Breast epithelium (tissue), 4 donors: ENCODE data around the gene TANGO6. TPM values are rescaled to one million over a fixed set of nuclear protein-coding genes. Genes with fewer than 3 reads are reported as not detected.

Experiments
- DNase-seq, 2 donors: peaks; one replicate each; pipeline ENCODE4 v3.0.0-alpha.2; 2019; ENCODE audit warnings: low spot score in 2 of 2
- H3K27ac ChIP-seq, 2 donors: fragments of 200-600 bp; sonication (generic) in 1 of 2; one replicate each; pipeline ENCODE4 v1.5.1; 2016 to 2019; ENCODE audit warnings: mild to moderate bottlenecking in 1 of 2
- H3K27me3 ChIP-seq, 2 donors: fragments of 200-600 bp; sonication (generic) in 1 of 2; one replicate each; pipeline versions ENCODE4 v1.5.1 to v1.6.0; 2017 to 2019; ENCODE audit warnings: control low read depth in 1 of 2, mild to moderate bottlenecking in 1 of 2
- H3K36me3 ChIP-seq: fragments of 200-600 bp; one replicate; pipeline ENCODE4 v1.5.1; 2019
- H3K4me1 ChIP-seq, 2 donors: fragments of 200-600 bp; sonication (generic); one replicate each; pipeline ENCODE4 v1.5.1; 2016 to 2019; ENCODE audit warnings: control low read depth in 1 of 2
- H3K4me3 ChIP-seq, 3 donors: fragments of 200-600 bp; sonication (generic); 1 replicate in 2 of 3; 2 replicates in 1 of 3; pipeline ENCODE4 v1.5.1; 2016 to 2019; ENCODE audit warnings: mild to moderate bottlenecking in 3 of 3, moderate library complexity in 2 of 3
- H3K9me3 ChIP-seq, 2 donors: fragments of 200-600 bp; sonication (generic) in 1 of 2; one replicate each; pipeline ENCODE4 v1.5.1; 2016 to 2019; ENCODE audit warnings: control low read depth in 1 of 2
- POLR2A ChIP-seq: fragments of 450-650 bp; IDR thresholded peaks from one replicate; pipeline ENCODE4 v1.6.1; 2016; ENCODE audit warnings: antibody characterized with exemption, mild to moderate bottlenecking, moderate library complexity
- POLR2AphosphoS5 ChIP-seq, 3 donors: sonication (generic); formaldehyde crosslinking; IDR thresholded peaks; one replicate each; pipeline ENCODE4 v1.6.1; 2017; ENCODE audit warnings: antibody characterized with exemption in 3 of 3
- intact Hi-C: fragments of 100-400 bp; cut with DNase I; formaldehyde crosslinking; loops from one replicate; pipeline ENCODE4 v1.15.1; 2023; ENCODE audit warnings: low total_unique reads
- total RNA-seq, 3 donors: library from RNA; depleted of rRNA; stranded (reverse); fragments of >200 nt; gene quantifications; one replicate each; pipeline ENCODE4 v1.1.0, GENCODE V29; 2016
- TF ChIP-seq, protein P1 (sequence below), 3 donors: fragments of 450-650 bp; IDR thresholded peaks; one replicate each; pipeline ENCODE4 v1.5.1; 2016 to 2017; ENCODE audit warnings: antibody characterized with exemption in 3 of 3, mild to moderate bottlenecking in 3 of 3, moderate library complexity in 3 of 3

TANGO6 gene
- total RNA-seq, 3 donors from 2014 or later: 13.4 to 26.1 (median 24.6) TPM

DNA sequence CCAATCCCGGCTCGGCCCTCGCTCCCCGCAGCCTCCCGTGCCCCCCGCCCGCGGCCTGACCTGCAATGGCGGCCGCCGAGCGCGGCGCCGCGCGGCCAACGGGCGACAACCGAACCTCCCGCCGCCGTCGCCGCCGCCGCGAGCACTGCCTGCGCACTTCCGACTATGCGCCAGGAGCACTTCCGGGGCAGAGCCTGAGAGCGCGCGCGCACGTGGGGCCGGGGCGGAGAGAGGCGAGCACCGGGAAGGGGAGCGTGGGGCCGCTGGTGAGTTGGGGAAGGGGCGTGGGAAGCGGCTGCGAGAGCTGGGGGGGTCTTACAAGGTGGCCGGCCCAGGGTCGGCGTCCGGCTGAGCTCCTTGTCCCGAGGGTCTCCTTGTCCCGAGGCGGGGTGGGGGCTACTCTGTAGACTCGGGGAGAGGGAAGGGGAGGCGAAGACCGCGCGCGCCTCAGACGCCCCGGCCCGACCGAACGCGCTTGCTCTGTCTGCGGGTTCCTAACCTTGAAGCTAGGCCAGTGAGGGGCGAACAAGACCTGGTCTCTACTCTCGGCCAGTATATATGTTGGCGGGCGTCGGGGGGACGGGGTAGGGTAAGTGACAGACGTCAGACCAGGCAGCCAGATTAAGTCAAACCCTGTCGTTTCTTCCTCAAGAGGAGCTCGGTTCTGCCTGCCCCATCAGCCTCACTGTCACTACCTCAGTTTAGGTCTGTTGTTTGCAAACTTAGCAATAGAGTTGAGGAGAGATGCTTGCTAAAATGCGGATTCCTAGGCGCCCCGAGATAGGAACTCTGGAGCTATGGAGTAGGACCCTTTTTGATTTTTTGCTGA, 289.3 kb downstream of the TANGO6 start, which contains the start of the genes CHTF8 and UTP4:
Gene CHTF8 (minus strand): TSS at position 165 of the 829 bp plus-strand sequence. CDS start 11,130 bp downstream, outside the sequence.
Gene UTP4 (plus strand): TSS at position 226 of the 829 bp plus-strand sequence. CDS start 811 bp downstream, outside the sequence.
- TF ChIP-seq, protein P1, sequence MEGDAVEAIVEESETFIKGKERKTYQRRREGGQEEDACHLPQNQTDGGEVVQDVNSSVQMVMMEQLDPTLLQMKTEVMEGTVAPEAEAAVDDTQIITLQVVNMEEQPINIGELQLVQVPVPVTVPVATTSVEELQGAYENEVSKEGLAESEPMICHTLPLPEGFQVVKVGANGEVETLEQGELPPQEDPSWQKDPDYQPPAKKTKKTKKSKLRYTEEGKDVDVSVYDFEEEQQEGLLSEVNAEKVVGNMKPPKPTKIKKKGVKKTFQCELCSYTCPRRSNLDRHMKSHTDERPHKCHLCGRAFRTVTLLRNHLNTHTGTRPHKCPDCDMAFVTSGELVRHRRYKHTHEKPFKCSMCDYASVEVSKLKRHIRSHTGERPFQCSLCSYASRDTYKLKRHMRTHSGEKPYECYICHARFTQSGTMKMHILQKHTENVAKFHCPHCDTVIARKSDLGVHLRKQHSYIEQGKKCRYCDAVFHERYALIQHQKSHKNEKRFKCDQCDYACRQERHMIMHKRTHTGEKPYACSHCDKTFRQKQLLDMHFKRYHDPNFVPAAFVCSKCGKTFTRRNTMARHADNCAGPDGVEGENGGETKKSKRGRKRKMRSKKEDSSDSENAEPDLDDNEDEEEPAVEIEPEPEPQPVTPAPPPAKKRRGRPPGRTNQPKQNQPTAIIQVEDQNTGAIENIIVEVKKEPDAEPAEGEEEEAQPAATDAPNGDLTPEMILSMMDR (IDR thresholded peaks at IDR 0.05): peak in 1 of 3 donors; percentile 24
- TF ChIP-seq POLR2AphosphoS5 (IDR thresholded peaks at IDR 0.05) (peak; percentile 73 to 96 (median 88)), POLR2A (peak; percentile 42)
- Histone ChIP-seq H3K27ac (peak within 1 kb of the TSS; percentile 94 to 98), H3K4me3 (peak within 1 kb of the TSS; percentile 91 to 94 (median 94)), H3K27me3 (no peaks in the 10 kb centered on the region), H3K4me1 (peaks cover 5 to 8% of the 10 kb centered on the region in 2 donors), H3K9me3 (no peaks in the 10 kb centered on the region), H3K36me3 (no peaks in the 10 kb centered on the region)
- peak; percentile 75 to 86 for DNase-seq
- intact Hi-C loops: no loop called here

DNA sequence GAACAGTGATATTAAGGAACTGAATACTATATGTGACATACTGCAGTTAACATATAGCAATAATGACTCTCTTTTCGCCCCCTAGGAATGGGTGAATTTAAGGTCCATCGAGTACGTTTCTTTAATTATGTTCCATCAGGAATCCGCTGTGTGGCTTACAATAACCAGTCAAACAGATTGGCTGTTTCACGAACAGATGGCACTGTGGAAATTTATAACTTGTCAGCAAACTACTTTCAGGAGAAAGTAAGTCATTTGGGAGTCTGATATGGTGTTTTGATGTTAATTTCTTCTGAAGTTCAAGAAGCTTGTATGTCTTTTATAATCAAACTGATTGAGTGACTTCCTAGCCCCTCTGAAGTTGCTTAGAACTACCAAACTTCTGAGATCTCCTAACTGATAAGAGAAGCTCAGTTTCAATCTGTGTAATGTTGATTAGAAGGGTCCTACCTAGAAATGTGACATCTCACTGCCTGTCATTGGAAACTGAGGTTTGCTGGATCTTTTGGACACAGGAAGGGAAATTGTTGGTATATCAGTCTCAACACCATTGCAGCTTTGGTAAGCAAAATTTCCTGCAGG, 290.1 kb downstream of the TANGO6 start:
- no peak overlapping the region for H3K27ac ChIP-seq
- H3K27me3 ChIP-seq: no peaks in the 10 kb centered on the region
- peaks cover 5 to 8% of the 10 kb centered on the region in 2 donors for H3K4me1 ChIP-seq
- TF ChIP-seq POLR2A (no peak), POLR2AphosphoS5 (IDR thresholded peaks at IDR 0.05) (no peak)
- TF ChIP-seq, protein P1 (IDR thresholded peaks at IDR 0.05): no peak
- H3K4me3 ChIP-seq: peak overlapping the region; percentile 91 to 94 (median 94)
- no peaks in the 10 kb centered on the region for H3K36me3 ChIP-seq
- intact Hi-C loops: no loop called here
- DNase-seq: no peak
- H3K9me3 ChIP-seq: no peaks in the 10 kb centered on the region

Other genes starting within 250 kb of the TANGO6 start
- 10 to 100 TPM in 2 of 3 donors, under 1 TPM in 1; 0.32 to 62.6 (median 39.0) TPM for gene CDH3, start 198.2 kb upstream of the TANGO6 start, total RNA-seq
- 100 to 1,000 TPM in 1 of 3 donors, 10 to 100 TPM in 1, under 1 TPM in 1; 0.16 to 127 (median 86.5) TPM for gene CDH1, start 106.2 kb upstream of the TANGO6 start, total RNA-seq